Endothelial cell of umbilical vein (primary cell): ENCODE measurements around the gene SCARF1. TPM values are rescaled to one million over a fixed set of nuclear protein-coding genes. Genes with fewer than 3 reads are reported as not detected.

Source experiments
- BruUV-seq: library from RNA; stranded (reverse); fragments of 400-500 nt; replicated peaks from 2 replicates; lab custom pipeline; 2021; lab: Mats Ljungman, UMichigan
- CTCF ChIA-PET: fragments of 300-600, 350-600 bp; sonication (Branson Sonifier 250); formaldehyde crosslinking; loops from one replicate; lab custom pipeline; 2021; ENCODE audit warnings: antibody characterized with exemption, inconsistent platforms; lab: Charles Lee
- POLR2A ChIA-PET: fragments of 300-600, 350-600 bp; sonication (Branson Sonifier 250); formaldehyde crosslinking; loops from one replicate; lab custom pipeline; 2021; ENCODE audit warnings: antibody characterized with exemption, inconsistent platforms; lab: Charles Lee
- DNase-seq: peaks from one replicate; pipeline ENCODE4 v3.0.0-alpha.2; 2011; ENCODE audit warnings: low read depth, low spot score
- FAIRE-seq: peaks from 2 replicates; lab custom pipeline; 2011; peaks lifted over from hg19 to GRCh38; lab: Jason Lieb, UNC
- H2AFZ ChIP-seq: 2 replicates; pipeline ENCODE4 v1.6.0; 2012; ENCODE audit warnings: low read depth, low read length, control low read depth, inconsistent platforms
- H3K27ac ChIP-seq: 2 replicates; pipeline ENCODE4 v1.5.1; 2011; ENCODE audit warnings: low read depth, mild to moderate bottlenecking, control low read depth, low read length, moderate library complexity; ENCODE audit not compliant: insufficient read depth
- H3K27me3 ChIP-seq, 2 experiments: 2 replicates each; pipeline versions ENCODE4 v1.6.0 to v1.6.1; 2011; ENCODE audit warnings: low read length in 2 of 2, mixed read lengths in 1 of 2; ENCODE audit not compliant: control insufficient read depth in 2 of 2, insufficient read depth in 2 of 2
- H3K36me3 ChIP-seq, 2 experiments: 2 replicates in 1 of 2; 3 replicates in 1 of 2; pipeline ENCODE4 v1.5.1; 2011; ENCODE audit warnings: low read length in 2 of 2, mild to moderate bottlenecking in 1 of 2, moderate library complexity in 1 of 2; ENCODE audit not compliant: control insufficient read depth in 2 of 2, insufficient read depth in 2 of 2; ENCODE audit errors: extremely low read depth in 1 of 2
- H3K4me1 ChIP-seq: 3 replicates; pipeline ENCODE4 v1.5.1; 2011; ENCODE audit warnings: mild to moderate bottlenecking, low read length; ENCODE audit not compliant: control insufficient read depth, insufficient read depth; ENCODE audit errors: extremely low read depth
- H3K4me2 ChIP-seq: 2 replicates; pipeline ENCODE4 v1.6.1; 2011; ENCODE audit warnings: low read length, control low read depth, mixed read lengths; ENCODE audit not compliant: insufficient read depth
- H3K4me3 ChIP-seq, 3 experiments: fragments of 200-600 bp in 1 of 3; sonication (generic), shearing (Covaris generic) in 1 of 3; replicated peaks in 1 of 3; 2 replicates each; pipeline ENCODE4 v1.5.1; 2011 to 2016; ENCODE audit warnings: control low read depth in 3 of 3, low read length in 3 of 3, mild to moderate bottlenecking in 2 of 3, inconsistent platforms in 1 of 3, low read depth in 1 of 3, moderate library complexity in 1 of 3; ENCODE audit not compliant: insufficient read depth in 1 of 3
- H3K79me2 ChIP-seq: 2 replicates; pipeline ENCODE4 v1.6.0; 2012; ENCODE audit warnings: low read length, inconsistent platforms; ENCODE audit not compliant: control insufficient read depth, insufficient read depth
- H3K9ac ChIP-seq: replicated peaks from 2 replicates; pipeline ENCODE3; 2011; ENCODE audit warnings: low read length, control low read depth; ENCODE audit not compliant: insufficient read depth; ENCODE audit errors: extremely low read depth
- H3K9me1 ChIP-seq: replicated peaks from 3 replicates; pipeline ENCODE4 v1.6.0; 2011; ENCODE audit warnings: mild to moderate bottlenecking, low read length; ENCODE audit not compliant: control insufficient read depth, insufficient read depth; ENCODE audit errors: extremely low read depth
- H3K9me3 ChIP-seq: replicated peaks from 2 replicates; pipeline ENCODE4 v1.5.1; 2012; ENCODE audit warnings: low read length, inconsistent platforms; ENCODE audit not compliant: control insufficient read depth, insufficient read depth
- H4K20me1 ChIP-seq: replicated peaks from 2 replicates; pipeline ENCODE3; 2011; ENCODE audit warnings: mild to moderate bottlenecking, low read length; ENCODE audit not compliant: control insufficient read depth, insufficient read depth; ENCODE audit errors: extremely low read depth
- EZH2 ChIP-seq: IDR thresholded peaks from 2 replicates; pipeline ENCODE4 v1.6.1; 2012; ENCODE audit warnings: borderline replicate concordance, low read depth, mild to moderate bottlenecking, moderate library complexity, low read length, inconsistent platforms; ENCODE audit not compliant: severe bottlenecking
- FOS ChIP-seq: IDR thresholded peaks from 2 replicates; pipeline ENCODE4 v1.6.1; 2011; ENCODE audit warnings: mild to moderate bottlenecking, low read length, moderate library complexity, borderline replicate concordance; ENCODE audit not compliant: insufficient read depth
- GATA2 ChIP-seq: IDR thresholded peaks from 2 replicates; pipeline ENCODE4 v1.7.0; 2011; ENCODE audit warnings: low read depth, mild to moderate bottlenecking, moderate library complexity, mixed read lengths, low read length; ENCODE audit not compliant: insufficient read length, insufficient read depth
- JUN ChIP-seq: IDR thresholded peaks from 2 replicates; pipeline ENCODE4 v1.6.1; 2011; ENCODE audit warnings: borderline replicate concordance, low read depth; ENCODE audit not compliant: insufficient read length, insufficient read depth
- MAX ChIP-seq: IDR thresholded peaks from 2 replicates; pipeline ENCODE4 v1.6.1; 2011; ENCODE audit not compliant: insufficient read depth, insufficient read length
- MYC ChIP-seq: IDR thresholded peaks from one replicate; pipeline ENCODE4 v1.6.1; 2011; ENCODE audit warnings: mild to moderate bottlenecking, low read depth, low read length
- POLR2A ChIP-seq: IDR thresholded peaks from 2 replicates; pipeline ENCODE4 v1.6.1; 2012; ENCODE audit warnings: low read depth, mild to moderate bottlenecking, control low read depth, low read length
- POLR2AphosphoS5 ChIP-seq: IDR thresholded peaks from 2 replicates; pipeline ENCODE4 v1.6.1; 2012; ENCODE audit warnings: low read depth, mild to moderate bottlenecking, control low read depth, low read length, moderate library complexity; ENCODE audit not compliant: insufficient read depth
- dilution Hi-C: fragments of 300-500 bp; cut with MboI; formaldehyde crosslinking; loops from one replicate; pipeline ENCODE4 v1.15.0; 2019; ENCODE audit warnings: low sequenced_read_pairs; ENCODE audit not compliant: extremely low pct_ligation_motif_present
- intact Hi-C: fragments of 100-400 bp; cut with micrococcal nuclease; formaldehyde crosslinking; loops from one replicate; pipeline ENCODE4 v1.10.0; 2022
- polyA plus RNA-seq, 4 experiments: library from polyadenylated mRNA; depleted of rRNA in 3 of 4; stranded (reverse) in 3 of 4; unstranded in 1 of 4; fragments of >200 nt; gene quantifications; 2 replicates each; pipeline versions ENCODE4 v1.2.1 to v1.2.3, GENCODE V29; 2011 to 2012; ENCODE audit warnings: missing spikeins in 1 of 4
- small RNA-seq: library from RNA; depleted of rRNA; stranded (forward); fragments of <200 nt; gene quantifications from one replicate; pipeline ENCODE3, GENCODE V24; 2012; ENCODE audit warnings: low replicate concordance, low read depth; ENCODE audit not compliant: insufficient read depth, insufficient read length
- total RNA-seq: library from RNA; stranded (reverse); gene quantifications from 2 replicates; pipeline ENCODE4 v1.2.3, GENCODE V29; 2021
- TF ChIP-seq, protein P1 (sequence below), 2 donors: IDR thresholded peaks; 1 replicate in 1 of 2; 2 replicates in 1 of 2; pipeline ENCODE4 v1.5.1; 2011; ENCODE audit warnings: low read length in 2 of 2, mild to moderate bottlenecking in 2 of 2, moderate library complexity in 2 of 2, control low read depth in 1 of 2, inconsistent platforms in 1 of 2, low read depth in 1 of 2; ENCODE audit not compliant: insufficient read depth in 1 of 2; ENCODE audit errors: extremely low read depth in 1 of 2

The SCARF1 gene
- total and polyA plus RNA-seq, 2 donors (not counting 3 experiments of a cell fraction or from before 2014, with no cell fraction given), result 52.8 to 93.7 TPM

DNA sequence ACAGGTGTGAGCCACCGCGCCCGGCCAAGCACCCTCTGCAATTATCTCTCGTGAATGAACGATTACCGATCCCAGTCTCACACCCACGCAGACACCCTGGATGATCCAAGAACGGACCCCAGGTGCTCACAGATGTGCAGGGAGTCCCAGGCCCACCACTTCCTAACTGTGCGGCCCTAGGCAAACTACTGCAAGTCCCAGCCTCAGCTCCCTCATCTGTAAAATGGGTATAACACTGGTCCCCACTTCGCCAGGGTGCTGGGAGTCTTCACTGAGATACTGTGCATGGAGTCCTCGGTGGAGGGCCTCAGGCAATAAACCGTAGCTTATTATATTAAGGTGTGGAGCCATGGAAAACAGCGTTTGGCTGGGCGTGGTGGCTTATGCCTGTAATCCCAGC, 61.4 kb downstream of the SCARF1 start:
- BruUV-seq, result no TSS peak
- H4K20me1 ChIP-seq, result no peaks in the 10 kb centered on the region
- H3K27me3 ChIP-seq, result no peaks in the 10 kb centered on the region
- no peak overlapping the region for H3K27ac ChIP-seq
- no peak overlapping the region for H2AFZ ChIP-seq
- H3K9me3 ChIP-seq, result no peaks in the 10 kb centered on the region
- H3K79me2 ChIP-seq, result no peaks in the 10 kb centered on the region
- H3K4me1 ChIP-seq, result no peaks in the 10 kb centered on the region
- H3K9me1 ChIP-seq, result no peaks in the 10 kb centered on the region
- dilution Hi-C loops (no loop called here), intact Hi-C loops (no loop called here)
- H3K36me3 ChIP-seq, result peaks cover 0 to 6% of the 10 kb centered on the region in 2 experiments
- DNase-seq (no peak), FAIRE-seq (no peak)
- no peak for TF ChIP-seq JUN
- no peak for TF ChIP-seq POLR2AphosphoS5
- TF ChIP-seq, protein P1, sequence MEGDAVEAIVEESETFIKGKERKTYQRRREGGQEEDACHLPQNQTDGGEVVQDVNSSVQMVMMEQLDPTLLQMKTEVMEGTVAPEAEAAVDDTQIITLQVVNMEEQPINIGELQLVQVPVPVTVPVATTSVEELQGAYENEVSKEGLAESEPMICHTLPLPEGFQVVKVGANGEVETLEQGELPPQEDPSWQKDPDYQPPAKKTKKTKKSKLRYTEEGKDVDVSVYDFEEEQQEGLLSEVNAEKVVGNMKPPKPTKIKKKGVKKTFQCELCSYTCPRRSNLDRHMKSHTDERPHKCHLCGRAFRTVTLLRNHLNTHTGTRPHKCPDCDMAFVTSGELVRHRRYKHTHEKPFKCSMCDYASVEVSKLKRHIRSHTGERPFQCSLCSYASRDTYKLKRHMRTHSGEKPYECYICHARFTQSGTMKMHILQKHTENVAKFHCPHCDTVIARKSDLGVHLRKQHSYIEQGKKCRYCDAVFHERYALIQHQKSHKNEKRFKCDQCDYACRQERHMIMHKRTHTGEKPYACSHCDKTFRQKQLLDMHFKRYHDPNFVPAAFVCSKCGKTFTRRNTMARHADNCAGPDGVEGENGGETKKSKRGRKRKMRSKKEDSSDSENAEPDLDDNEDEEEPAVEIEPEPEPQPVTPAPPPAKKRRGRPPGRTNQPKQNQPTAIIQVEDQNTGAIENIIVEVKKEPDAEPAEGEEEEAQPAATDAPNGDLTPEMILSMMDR (IDR thresholded peaks at IDR 0.05; ENCODE audit: extremely low read depth in 1 of 2, insufficient read depth in 1 of 2, low read depth in 1 of 2, low read length in 2 of 2), result no peak
- no peak for TF ChIP-seq EZH2
- no peak for TF ChIP-seq MYC
- no peak for TF ChIP-seq POLR2A
- no peak for TF ChIP-seq GATA2
- TF ChIP-seq MAX, result no peak
- no peak for TF ChIP-seq FOS
- H3K9ac ChIP-seq, result no peak overlapping the region
- no peak overlapping the region for H3K4me2 ChIP-seq
- no peak overlapping the region for H3K4me3 ChIP-seq
- POLR2A ChIA-PET, result no interaction called here
- CTCF ChIA-PET, result no interaction called here

Small RNA genes lying within 50 kb of the gene (small RNA-seq; reads per million reads assigned to genes)
- not detected for gene RN7SL105P

Other genes starting within 250 kb of the SCARF1 start
- 819 and 848 TPM in 2 replicates for gene YWHAE, start 245.5 kb downstream of the SCARF1 start, total RNA-seq
- 325 and 396 TPM in 2 replicates for gene YWHAE, start 245.5 kb downstream of the SCARF1 start, polyA plus RNA-seq
- 67.2 and 71.3 TPM in 2 replicates for gene CRK, start 189.5 kb downstream of the SCARF1 start, total RNA-seq
- 41.2 and 52.8 TPM in 2 replicates for gene CRK, start 189.5 kb downstream of the SCARF1 start, polyA plus RNA-seq
- gene MYO1C, start 153.0 kb downstream of the SCARF1 start, total RNA-seq, result 195 and 206 TPM in 2 replicates
- gene MYO1C, start 153.0 kb downstream of the SCARF1 start, polyA plus RNA-seq, result 141 and 145 TPM in 2 replicates
- gene INPP5K, start 129.1 kb downstream of the SCARF1 start, total RNA-seq, result 41.3 and 44.2 TPM in 2 replicates
- 53.8 and 54.1 TPM in 2 replicates for gene INPP5K, start 129.1 kb downstream of the SCARF1 start, polyA plus RNA-seq
- gene PITPNA, start 82.9 kb downstream of the SCARF1 start, total RNA-seq, result 99.6 and 113 TPM in 2 replicates
- 50.3 and 57.0 TPM in 2 replicates for gene PITPNA, start 82.9 kb downstream of the SCARF1 start, polyA plus RNA-seq
- gene SLC43A2, start 16.9 kb downstream of the SCARF1 start, total RNA-seq, result 41.7 and 54.6 TPM in 2 replicates
- gene SLC43A2, start 16.9 kb downstream of the SCARF1 start, polyA plus RNA-seq, result 50.9 and 52.0 TPM in 2 replicates
- 8.9 and 9.4 TPM in 2 replicates for gene RILP, start 4.1 kb upstream of the SCARF1 start, total RNA-seq
- gene RILP, start 4.1 kb upstream of the SCARF1 start, polyA plus RNA-seq, result 9.3 and 10.0 TPM in 2 replicates
- 282 and 301 TPM in 2 replicates for gene PRPF8, start 39.1 kb upstream of the SCARF1 start, total RNA-seq
- 215 and 230 TPM in 2 replicates for gene PRPF8, start 39.1 kb upstream of the SCARF1 start, polyA plus RNA-seq
- gene TLCD2, start 64.6 kb upstream of the SCARF1 start, total RNA-seq, result 1.7 and 2.1 TPM in 2 replicates
- gene TLCD2, start 64.6 kb upstream of the SCARF1 start, polyA plus RNA-seq, result 0.72 TPM in 2 replicates
- gene WDR81, start 79.0 kb upstream of the SCARF1 start, total RNA-seq, result 16.5 and 17.3 TPM in 2 replicates
- gene WDR81, start 79.0 kb upstream of the SCARF1 start, polyA plus RNA-seq, result 10.4 and 12.1 TPM in 2 replicates
- 0.30 TPM in 1 of 2 replicates, not detected in the other for gene SERPINF2, start 97.1 kb upstream of the SCARF1 start, total RNA-seq
- 0.03 and 0.14 TPM in 2 replicates for gene SERPINF2, start 97.1 kb upstream of the SCARF1 start, polyA plus RNA-seq
- not detected in 2 replicates for gene SERPINF1, start 116.3 kb upstream of the SCARF1 start, total RNA-seq
- gene SERPINF1, start 116.3 kb upstream of the SCARF1 start, polyA plus RNA-seq, result not detected in 2 replicates
- gene SMYD4, start 184.2 kb upstream of the SCARF1 start, total RNA-seq, result 11.5 and 14.6 TPM in 2 replicates
- gene SMYD4, start 184.2 kb upstream of the SCARF1 start, polyA plus RNA-seq, result 5.3 and 6.0 TPM in 2 replicates
- 123 and 137 TPM in 2 replicates for gene RPA1, start 184.3 kb upstream of the SCARF1 start, total RNA-seq
- 48.9 and 50.5 TPM in 2 replicates for gene RPA1, start 184.3 kb upstream of the SCARF1 start, polyA plus RNA-seq